Astrocyte (in vitro differentiated cells and primary cell): ENCODE data around the gene DGKH.

Source experiments
- EZH2 ChIP-seq: IDR thresholded peaks from 2 replicates; pipeline ENCODE4 v1.6.1; 2012; ENCODE audit warnings: mild to moderate bottlenecking, low read length, inconsistent platforms; ENCODE audit not compliant: insufficient read depth
- TF ChIP-seq, protein P1 (sequence below): IDR thresholded peaks from 2 replicates; pipeline ENCODE4 v1.5.1; 2011; ENCODE audit warnings: low read depth, mild to moderate bottlenecking, inconsistent platforms, low read length, moderate library complexity; ENCODE audit not compliant: insufficient read depth

DNA sequence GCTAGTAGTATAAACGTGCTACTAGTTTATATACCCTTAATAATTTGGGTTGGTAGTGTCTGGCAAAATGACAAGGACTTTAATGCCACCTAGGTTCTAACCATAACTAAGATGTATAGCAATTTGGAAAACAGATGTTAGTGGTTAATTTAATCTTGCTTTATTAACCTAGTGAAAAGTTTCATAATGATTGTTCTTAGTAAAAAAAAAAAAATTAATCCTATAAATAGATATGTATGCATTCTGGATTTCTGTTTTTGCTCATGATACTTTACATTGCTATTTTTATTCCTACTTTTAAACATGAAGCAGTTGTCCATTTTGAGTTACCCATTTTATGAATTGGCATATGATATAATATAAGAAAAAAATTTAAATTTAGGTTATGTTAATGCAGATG is 36.3 kb downstream of the DGKH start:
- TF ChIP-seq, protein P1, sequence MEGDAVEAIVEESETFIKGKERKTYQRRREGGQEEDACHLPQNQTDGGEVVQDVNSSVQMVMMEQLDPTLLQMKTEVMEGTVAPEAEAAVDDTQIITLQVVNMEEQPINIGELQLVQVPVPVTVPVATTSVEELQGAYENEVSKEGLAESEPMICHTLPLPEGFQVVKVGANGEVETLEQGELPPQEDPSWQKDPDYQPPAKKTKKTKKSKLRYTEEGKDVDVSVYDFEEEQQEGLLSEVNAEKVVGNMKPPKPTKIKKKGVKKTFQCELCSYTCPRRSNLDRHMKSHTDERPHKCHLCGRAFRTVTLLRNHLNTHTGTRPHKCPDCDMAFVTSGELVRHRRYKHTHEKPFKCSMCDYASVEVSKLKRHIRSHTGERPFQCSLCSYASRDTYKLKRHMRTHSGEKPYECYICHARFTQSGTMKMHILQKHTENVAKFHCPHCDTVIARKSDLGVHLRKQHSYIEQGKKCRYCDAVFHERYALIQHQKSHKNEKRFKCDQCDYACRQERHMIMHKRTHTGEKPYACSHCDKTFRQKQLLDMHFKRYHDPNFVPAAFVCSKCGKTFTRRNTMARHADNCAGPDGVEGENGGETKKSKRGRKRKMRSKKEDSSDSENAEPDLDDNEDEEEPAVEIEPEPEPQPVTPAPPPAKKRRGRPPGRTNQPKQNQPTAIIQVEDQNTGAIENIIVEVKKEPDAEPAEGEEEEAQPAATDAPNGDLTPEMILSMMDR, result no peak
- TF ChIP-seq EZH2, result no peak
